ENCODE results near the gene B3GNT5.

B3GNT5 gene

DNA sequence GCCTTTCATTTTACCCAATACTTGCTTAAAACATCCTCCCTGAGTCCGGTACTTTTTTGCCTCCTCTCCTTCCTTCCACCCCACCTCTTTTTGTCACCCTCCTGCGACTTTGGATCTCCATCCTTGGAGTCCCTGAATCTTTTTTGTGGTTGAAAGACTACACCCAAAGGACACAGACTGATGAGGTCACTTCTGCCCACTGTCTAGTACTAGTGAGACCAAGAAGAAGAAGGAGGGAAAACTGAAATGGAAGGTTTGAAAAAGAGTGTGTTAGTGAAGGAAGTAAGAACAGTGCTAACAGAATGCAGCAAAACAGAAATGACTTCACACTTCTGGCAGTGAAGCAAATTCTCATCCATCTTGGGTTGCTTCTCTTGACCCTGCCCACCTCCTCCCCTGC, 6.6 kb downstream of the B3GNT5 start:
- TF ChIP-seq TEAD4 (IDR thresholded peaks at IDR 0.05), result no peak
- TF ChIP-seq EGR1 (IDR thresholded peaks at IDR 0.05), result no peak
- TF ChIP-seq, protein P1, sequence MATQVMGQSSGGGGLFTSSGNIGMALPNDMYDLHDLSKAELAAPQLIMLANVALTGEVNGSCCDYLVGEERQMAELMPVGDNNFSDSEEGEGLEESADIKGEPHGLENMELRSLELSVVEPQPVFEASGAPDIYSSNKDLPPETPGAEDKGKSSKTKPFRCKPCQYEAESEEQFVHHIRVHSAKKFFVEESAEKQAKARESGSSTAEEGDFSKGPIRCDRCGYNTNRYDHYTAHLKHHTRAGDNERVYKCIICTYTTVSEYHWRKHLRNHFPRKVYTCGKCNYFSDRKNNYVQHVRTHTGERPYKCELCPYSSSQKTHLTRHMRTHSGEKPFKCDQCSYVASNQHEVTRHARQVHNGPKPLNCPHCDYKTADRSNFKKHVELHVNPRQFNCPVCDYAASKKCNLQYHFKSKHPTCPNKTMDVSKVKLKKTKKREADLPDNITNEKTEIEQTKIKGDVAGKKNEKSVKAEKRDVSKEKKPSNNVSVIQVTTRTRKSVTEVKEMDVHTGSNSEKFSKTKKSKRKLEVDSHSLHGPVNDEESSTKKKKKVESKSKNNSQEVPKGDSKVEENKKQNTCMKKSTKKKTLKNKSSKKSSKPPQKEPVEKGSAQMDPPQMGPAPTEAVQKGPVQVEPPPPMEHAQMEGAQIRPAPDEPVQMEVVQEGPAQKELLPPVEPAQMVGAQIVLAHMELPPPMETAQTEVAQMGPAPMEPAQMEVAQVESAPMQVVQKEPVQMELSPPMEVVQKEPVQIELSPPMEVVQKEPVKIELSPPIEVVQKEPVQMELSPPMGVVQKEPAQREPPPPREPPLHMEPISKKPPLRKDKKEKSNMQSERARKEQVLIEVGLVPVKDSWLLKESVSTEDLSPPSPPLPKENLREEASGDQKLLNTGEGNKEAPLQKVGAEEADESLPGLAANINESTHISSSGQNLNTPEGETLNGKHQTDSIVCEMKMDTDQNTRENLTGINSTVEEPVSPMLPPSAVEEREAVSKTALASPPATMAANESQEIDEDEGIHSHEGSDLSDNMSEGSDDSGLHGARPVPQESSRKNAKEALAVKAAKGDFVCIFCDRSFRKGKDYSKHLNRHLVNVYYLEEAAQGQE (IDR thresholded peaks at IDR 0.05; ENCODE audit: low read depth), result no peak
- no peak for TF ChIP-seq RAD21 (IDR thresholded peaks at IDR 0.05; ENCODE audit: low read depth)
- no peak for TF ChIP-seq TCF12 (IDR thresholded peaks at IDR 0.05; ENCODE audit: low read depth)
- no peak for TF ChIP-seq CREB1 (IDR thresholded peaks at IDR 0.05; ENCODE audit: low read depth)
- TF ChIP-seq, protein P2, sequence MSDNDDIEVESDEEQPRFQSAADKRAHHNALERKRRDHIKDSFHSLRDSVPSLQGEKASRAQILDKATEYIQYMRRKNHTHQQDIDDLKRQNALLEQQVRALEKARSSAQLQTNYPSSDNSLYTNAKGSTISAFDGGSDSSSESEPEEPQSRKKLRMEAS (IDR thresholded peaks at IDR 0.05), result no peak
- no peak for TF ChIP-seq YY1 (IDR thresholded peaks at IDR 0.05; ENCODE audit: low read depth)
- TF ChIP-seq FOXM1 (IDR thresholded peaks at IDR 0.05; ENCODE audit: borderline replicate concordance, low read depth), result no peak
- TF ChIP-seq ZBTB7A (IDR thresholded peaks at IDR 0.05; ENCODE audit: low read depth), result no peak
- no peak for TF ChIP-seq TAF1 (IDR thresholded peaks at IDR 0.05; ENCODE audit: low read depth)
- no peak for TF ChIP-seq NFIC (IDR thresholded peaks at IDR 0.05)
- TF ChIP-seq, protein P3, sequence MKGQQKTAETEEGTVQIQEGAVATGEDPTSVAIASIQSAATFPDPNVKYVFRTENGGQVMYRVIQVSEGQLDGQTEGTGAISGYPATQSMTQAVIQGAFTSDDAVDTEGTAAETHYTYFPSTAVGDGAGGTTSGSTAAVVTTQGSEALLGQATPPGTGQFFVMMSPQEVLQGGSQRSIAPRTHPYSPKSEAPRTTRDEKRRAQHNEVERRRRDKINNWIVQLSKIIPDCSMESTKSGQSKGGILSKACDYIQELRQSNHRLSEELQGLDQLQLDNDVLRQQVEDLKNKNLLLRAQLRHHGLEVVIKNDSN (IDR thresholded peaks at IDR 0.05), result no peak
- TF ChIP-seq EP300 (IDR thresholded peaks at IDR 0.05; ENCODE audit: borderline replicate concordance), result no peak
- TF ChIP-seq CEBPB (IDR thresholded peaks at IDR 0.05), result no peak

DNA sequence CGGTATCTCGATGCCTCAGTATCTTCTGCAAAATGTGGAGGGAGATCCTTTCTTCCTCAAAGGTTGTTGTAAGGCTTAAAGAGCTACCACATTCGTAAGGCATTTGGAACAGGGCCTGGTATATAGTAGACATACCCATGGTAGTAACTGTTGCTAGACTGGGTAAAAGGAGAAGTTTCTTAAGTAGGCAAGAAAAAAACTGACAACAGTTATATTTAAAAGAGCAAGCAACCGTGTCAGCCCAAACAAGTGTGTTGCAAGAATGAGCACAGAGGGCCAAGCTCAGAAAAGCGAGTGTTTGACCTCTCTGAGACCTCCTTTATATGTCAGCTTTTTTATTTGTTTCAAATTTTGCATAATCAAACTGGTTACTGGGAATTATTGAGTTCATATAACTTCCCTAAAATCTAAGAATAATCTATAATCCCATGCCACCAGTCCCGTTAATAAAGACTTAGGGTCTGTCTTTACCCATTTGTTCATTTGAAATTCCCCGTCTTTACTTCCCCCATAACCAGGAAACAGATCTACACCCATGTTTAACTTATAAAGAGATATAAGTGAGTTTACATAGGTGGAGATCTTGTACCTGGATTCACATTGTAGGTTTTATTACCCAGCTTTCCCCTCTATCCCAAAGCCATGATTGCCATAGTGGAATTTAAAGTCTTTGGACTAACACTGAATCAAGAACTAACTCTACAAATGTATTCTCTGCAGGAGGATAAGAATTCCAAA, 7.3 kb downstream of the B3GNT5 start:
- TF ChIP-seq EP300 (IDR thresholded peaks at IDR 0.05; ENCODE audit: borderline replicate concordance) (no peak), FOXM1 (IDR thresholded peaks at IDR 0.05; ENCODE audit: borderline replicate concordance, low read depth) (no peak), TAF1 (IDR thresholded peaks at IDR 0.05; ENCODE audit: low read depth) (no peak), NFIC (IDR thresholded peaks at IDR 0.05) (no peak), CEBPB (IDR thresholded peaks at IDR 0.05) (no peak), YY1 (IDR thresholded peaks at IDR 0.05; ENCODE audit: low read depth) (no peak), RAD21 (IDR thresholded peaks at IDR 0.05; ENCODE audit: low read depth) (no peak), CREB1 (IDR thresholded peaks at IDR 0.05; ENCODE audit: low read depth) (no peak), TCF12 (IDR thresholded peaks at IDR 0.05; ENCODE audit: low read depth) (no peak), ZBTB7A (IDR thresholded peaks at IDR 0.05; ENCODE audit: low read depth) (no peak), TEAD4 (IDR thresholded peaks at IDR 0.05) (no peak), EGR1 (IDR thresholded peaks at IDR 0.05) (no peak)
- TF ChIP-seq, protein P2 (IDR thresholded peaks at IDR 0.05), result no peak
- TF ChIP-seq, protein P3 (IDR thresholded peaks at IDR 0.05), result no peak
- TF ChIP-seq, protein P1 (IDR thresholded peaks at IDR 0.05; ENCODE audit: low read depth), result no peak

DNA sequence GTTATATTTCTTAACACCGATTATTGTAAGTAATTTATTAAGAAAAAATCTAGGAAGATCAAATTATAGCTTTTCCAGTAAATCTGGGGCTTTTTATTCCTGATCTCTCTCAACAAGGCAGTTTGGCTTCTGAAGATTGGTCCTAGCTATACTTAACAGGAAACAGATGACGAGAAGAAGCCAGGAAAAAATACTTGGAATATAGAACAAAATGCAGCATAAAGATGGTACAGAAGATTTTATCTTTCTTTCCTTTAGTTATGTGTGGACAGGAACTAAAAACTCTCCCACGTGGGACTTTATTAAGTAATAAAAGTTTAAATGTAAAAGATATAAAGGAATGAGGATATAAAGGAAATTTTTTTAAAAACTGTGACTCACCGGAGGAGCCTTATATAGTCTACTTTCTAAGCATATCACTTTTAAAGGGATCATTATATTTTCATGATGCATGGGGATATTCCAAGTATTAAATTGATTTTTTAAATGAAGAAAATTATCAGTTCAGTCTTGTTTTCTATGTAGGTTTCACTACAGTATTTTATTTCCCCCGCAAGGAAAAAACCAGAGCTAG, 8.2 kb downstream of the B3GNT5 start:
- no peak for TF ChIP-seq TEAD4 (IDR thresholded peaks at IDR 0.05)
- no peak for TF ChIP-seq YY1 (IDR thresholded peaks at IDR 0.05; ENCODE audit: low read depth)
- TF ChIP-seq TAF1 (IDR thresholded peaks at IDR 0.05; ENCODE audit: low read depth), result no peak
- no peak for TF ChIP-seq FOXM1 (IDR thresholded peaks at IDR 0.05; ENCODE audit: borderline replicate concordance, low read depth)
- no peak for TF ChIP-seq CEBPB (IDR thresholded peaks at IDR 0.05)
- no peak for TF ChIP-seq TCF12 (IDR thresholded peaks at IDR 0.05; ENCODE audit: low read depth)
- no peak for TF ChIP-seq ZBTB7A (IDR thresholded peaks at IDR 0.05; ENCODE audit: low read depth)
- TF ChIP-seq CREB1 (IDR thresholded peaks at IDR 0.05; ENCODE audit: low read depth), result no peak
- TF ChIP-seq, protein P3 (IDR thresholded peaks at IDR 0.05), result no peak
- TF ChIP-seq RAD21 (IDR thresholded peaks at IDR 0.05; ENCODE audit: low read depth), result no peak
- TF ChIP-seq EP300 (IDR thresholded peaks at IDR 0.05; ENCODE audit: borderline replicate concordance), result no peak
- TF ChIP-seq, protein P2 (IDR thresholded peaks at IDR 0.05), result no peak
- no peak for TF ChIP-seq EGR1 (IDR thresholded peaks at IDR 0.05)
- TF ChIP-seq, protein P1 (IDR thresholded peaks at IDR 0.05; ENCODE audit: low read depth), result no peak
- TF ChIP-seq NFIC (IDR thresholded peaks at IDR 0.05), result no peak

All from Ishikawa (cell line).